ENCODE data around the gene CEP57L1. TPM values are rescaled to one million over a fixed set of nuclear protein-coding genes. Genes with fewer than 3 reads are reported as not detected.

CEP57L1 gene
- polyA plus RNA-seq, 1 donor from 2014 or later, result 19.7 TPM

DNA sequence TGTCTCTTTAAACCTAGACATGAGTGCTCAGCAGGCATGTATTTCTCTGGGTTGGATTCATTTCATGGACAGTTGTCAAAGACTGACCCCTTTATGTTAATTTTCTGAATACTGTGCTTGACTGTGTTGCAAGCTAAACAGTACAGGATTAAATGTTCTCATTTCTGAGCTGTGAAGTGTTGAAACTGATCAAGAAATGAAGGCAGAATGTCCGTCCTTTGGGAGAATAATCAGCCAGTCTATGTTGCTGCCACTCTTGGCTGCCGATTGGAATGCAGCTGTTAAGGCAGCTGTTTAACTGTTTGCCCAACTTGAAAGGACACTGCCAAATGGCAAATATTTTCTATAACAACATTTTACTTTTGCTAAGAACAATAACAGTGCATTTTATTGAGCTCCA lies 87.3 kb downstream of the CEP57L1 start:
- Histone ChIP-seq H3F3A (ENCODE audit: insufficient read depth, low read length, poor library complexity, severe bottlenecking) (no peaks in the 10 kb centered on the region), H3K4me3 (ENCODE audit: low read length) (no peak overlapping the region), H3K27me3 (ENCODE audit: insufficient read depth, low read depth, low read length) (no peaks in the 10 kb centered on the region), H2AFZ (ENCODE audit: low read depth, low read length) (no peak overlapping the region), H3K4me2 (ENCODE audit: low read length) (no peak overlapping the region), H3K27ac (ENCODE audit: low read length) (no peak overlapping the region), H4K20me1 (ENCODE audit: insufficient read depth) (no peaks in the 10 kb centered on the region), H3K9me2 (ENCODE audit: insufficient read depth, low read length) (no peaks in the 10 kb centered on the region), H3K9ac (ENCODE audit: low read length) (no peak overlapping the region), H3K36me3 (ENCODE audit: insufficient read depth, low read length) (no peaks in the 10 kb centered on the region), H3K79me2 (replicated peaks; ENCODE audit: insufficient read depth, low read length) (no peaks in the 10 kb centered on the region), H3K9me3 (ENCODE audit: low read length) (no peaks in the 10 kb centered on the region)
- TF ChIP-seq CTCF (IDR thresholded peaks at IDR 0.05; ENCODE audit: poor library complexity, severe bottlenecking), result no peak

GRCh38 chr6:109183109-109183650 lies 87.9 kb downstream of the CEP57L1 start:
- Histone ChIP-seq H3K27me3 (ENCODE audit: insufficient read depth, low read depth, low read length) (no peaks in the 10 kb centered on the region), H3F3A (ENCODE audit: insufficient read depth, low read length, poor library complexity, severe bottlenecking) (no peaks in the 10 kb centered on the region), H3K9me2 (ENCODE audit: insufficient read depth, low read length) (no peaks in the 10 kb centered on the region), H3K9ac (ENCODE audit: low read length) (no peak overlapping the region), H3K4me2 (ENCODE audit: low read length) (no peak overlapping the region), H3K27ac (ENCODE audit: low read length) (no peak overlapping the region), H3K79me2 (replicated peaks; ENCODE audit: insufficient read depth, low read length) (no peaks in the 10 kb centered on the region), H4K20me1 (ENCODE audit: insufficient read depth) (no peaks in the 10 kb centered on the region), H3K36me3 (ENCODE audit: insufficient read depth, low read length) (no peaks in the 10 kb centered on the region), H2AFZ (ENCODE audit: low read depth, low read length) (no peak overlapping the region), H3K9me3 (ENCODE audit: low read length) (no peaks in the 10 kb centered on the region), H3K4me3 (ENCODE audit: low read length) (no peak overlapping the region)
- TF ChIP-seq, protein P1, sequence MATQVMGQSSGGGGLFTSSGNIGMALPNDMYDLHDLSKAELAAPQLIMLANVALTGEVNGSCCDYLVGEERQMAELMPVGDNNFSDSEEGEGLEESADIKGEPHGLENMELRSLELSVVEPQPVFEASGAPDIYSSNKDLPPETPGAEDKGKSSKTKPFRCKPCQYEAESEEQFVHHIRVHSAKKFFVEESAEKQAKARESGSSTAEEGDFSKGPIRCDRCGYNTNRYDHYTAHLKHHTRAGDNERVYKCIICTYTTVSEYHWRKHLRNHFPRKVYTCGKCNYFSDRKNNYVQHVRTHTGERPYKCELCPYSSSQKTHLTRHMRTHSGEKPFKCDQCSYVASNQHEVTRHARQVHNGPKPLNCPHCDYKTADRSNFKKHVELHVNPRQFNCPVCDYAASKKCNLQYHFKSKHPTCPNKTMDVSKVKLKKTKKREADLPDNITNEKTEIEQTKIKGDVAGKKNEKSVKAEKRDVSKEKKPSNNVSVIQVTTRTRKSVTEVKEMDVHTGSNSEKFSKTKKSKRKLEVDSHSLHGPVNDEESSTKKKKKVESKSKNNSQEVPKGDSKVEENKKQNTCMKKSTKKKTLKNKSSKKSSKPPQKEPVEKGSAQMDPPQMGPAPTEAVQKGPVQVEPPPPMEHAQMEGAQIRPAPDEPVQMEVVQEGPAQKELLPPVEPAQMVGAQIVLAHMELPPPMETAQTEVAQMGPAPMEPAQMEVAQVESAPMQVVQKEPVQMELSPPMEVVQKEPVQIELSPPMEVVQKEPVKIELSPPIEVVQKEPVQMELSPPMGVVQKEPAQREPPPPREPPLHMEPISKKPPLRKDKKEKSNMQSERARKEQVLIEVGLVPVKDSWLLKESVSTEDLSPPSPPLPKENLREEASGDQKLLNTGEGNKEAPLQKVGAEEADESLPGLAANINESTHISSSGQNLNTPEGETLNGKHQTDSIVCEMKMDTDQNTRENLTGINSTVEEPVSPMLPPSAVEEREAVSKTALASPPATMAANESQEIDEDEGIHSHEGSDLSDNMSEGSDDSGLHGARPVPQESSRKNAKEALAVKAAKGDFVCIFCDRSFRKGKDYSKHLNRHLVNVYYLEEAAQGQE (IDR thresholded peaks at IDR 0.05; ENCODE audit: borderline replicate concordance), result no peak
- TF ChIP-seq EP300 (conservative IDR thresholded peaks at IDR 0.05; ENCODE audit: poor library complexity, severe bottlenecking), result no peak
- no peak for TF ChIP-seq CTCF (IDR thresholded peaks at IDR 0.05; ENCODE audit: poor library complexity, severe bottlenecking)
- no peak for TF ChIP-seq SMC3 (conservative IDR thresholded peaks at IDR 0.05; ENCODE audit: poor library complexity)
- no peak for TF ChIP-seq POLR2AphosphoS5 (IDR thresholded peaks at IDR 0.05)
- no peak for TF ChIP-seq MXI1 (conservative IDR thresholded peaks at IDR 0.05; ENCODE audit: poor library complexity, severe bottlenecking)
- no peak for TF ChIP-seq EZH2 (IDR thresholded peaks at IDR 0.05; ENCODE audit: borderline replicate concordance, insufficient read depth, low read length, poor library complexity, severe bottlenecking)
- no peak for TF ChIP-seq TAF1 (IDR thresholded peaks at IDR 0.05; ENCODE audit: low read depth)
- TF ChIP-seq RAD21 (conservative IDR thresholded peaks at IDR 0.05), result no peak
